ENCODE data around the gene ZDHHC20. TPM values are rescaled to one million over a fixed set of nuclear protein-coding genes. Genes with fewer than 3 reads are reported as not detected.

The ZDHHC20 gene
- polyA plus RNA-seq, 1 of the 3 experiments (the other 2 are of a cell fraction): 8.7 TPM

GRCh38 chr13:21395953-21396352 lies 63.1 kb downstream of the ZDHHC20 start:
- Histone ChIP-seq H3K9me3 (no peaks in the 10 kb centered on the region), H3K36me3 (replicated peaks in 1 of 2; ENCODE audit: control insufficient read depth in 1 of 2, insufficient read depth in 2 of 2, low read length in 1 of 2) (peaks cover 3 to 29% of the 10 kb centered on the region in 2 experiments), H3K9me2 (no peaks in the 10 kb centered on the region), H3K4me2 (no peak overlapping the region), H3K4me1 (ENCODE audit: control insufficient read depth in 1 of 2, insufficient read depth in 2 of 2, low read depth in 1 of 2, low read length in 1 of 2) (peaks cover 0 to 16% of the 10 kb centered on the region in 2 experiments; a peak in 1 of 4 replicates), H3K79me2 (ENCODE audit: insufficient read depth) (no peaks in the 10 kb centered on the region), H3F3A (replicated peaks; ENCODE audit: insufficient read depth) (peaks cover 7% of the 10 kb centered on the region), H3K4me3 (ENCODE audit: low read depth in 2 of 2, low read length in 1 of 2) (no peak overlapping the region), H2AFZ (ENCODE audit: low read depth) (no peak overlapping the region), H4K20me1 (ENCODE audit: insufficient read depth) (no peaks in the 10 kb centered on the region), H3K27me3 (ENCODE audit: insufficient read depth) (no peaks in the 10 kb centered on the region), H3K27ac (ENCODE audit: low read depth in 2 of 2, low read length in 1 of 2) (no peak overlapping the region), H3K9ac (no peak overlapping the region)
- CTCF ChIA-PET: no interaction called here
- POLR2A ChIA-PET: no interaction called here
- no peak for DNase-seq
- WGBS (ENCODE audit: low lambda C conversion rate): 89% methylated on average over 3 of the region's 3 CpGs
- TF ChIP-seq MXI1 (IDR thresholded peaks at IDR 0.05; ENCODE audit: low read depth, low read length) (no peak), YY1 (IDR thresholded peaks at IDR 0.05; ENCODE audit: low read depth) (no peak), RXRA (IDR thresholded peaks at IDR 0.05; ENCODE audit: borderline replicate concordance, low read depth) (no peak), NFIC (IDR thresholded peaks at IDR 0.05; ENCODE audit: borderline replicate concordance) (no peak), USF2 (IDR thresholded peaks at IDR 0.05; ENCODE audit: borderline replicate concordance, low read depth, low read length) (no peak), TEAD4 (IDR thresholded peaks at IDR 0.05; ENCODE audit: borderline replicate concordance, insufficient read depth) (no peak), JUND (IDR thresholded peaks at IDR 0.05) (no peak), MAX (IDR thresholded peaks at IDR 0.05; ENCODE audit: low read depth) (no peak), RAD21 (IDR thresholded peaks at IDR 0.05; ENCODE audit: low read length) (no peak), EZH2phosphoT487 (IDR thresholded peaks at IDR 0.05; ENCODE audit: borderline replicate concordance, low read depth) (no peak), ELF1 (IDR thresholded peaks at IDR 0.05) (no peak), FOXM1 (IDR thresholded peaks at IDR 0.05; ENCODE audit: low read depth) (no peak), SIN3A (IDR thresholded peaks at IDR 0.05; ENCODE audit: borderline replicate concordance, low read depth, low read length) (no peak), POLR2AphosphoS5 (IDR thresholded peaks at IDR 0.05; ENCODE audit: low read depth, low read length) (no peak), TCF12 (IDR thresholded peaks at IDR 0.05) (no peak), EP300 (IDR thresholded peaks at IDR 0.05; ENCODE audit: borderline replicate concordance in 1 of 2, low read depth in 1 of 2, low read length in 1 of 2) (no peak), SMC3 (IDR thresholded peaks at IDR 0.05; ENCODE audit: low read depth, low read length) (no peak), USF1 (IDR thresholded peaks at IDR 0.05; ENCODE audit: borderline replicate concordance, low read depth) (no peak), NRF1 (IDR thresholded peaks at IDR 0.05; ENCODE audit: low read depth, low read length) (no peak)

GRCh38 chr13:21389124-21389523 lies 70.0 kb downstream of the ZDHHC20 start:
- 94% methylated on average over 2 of the region's 2 CpGs for WGBS (ENCODE audit: low lambda C conversion rate)
- ChIA-PET CTCF (no interaction called here), POLR2A (no interaction called here)
- Histone ChIP-seq H3K9me2 (no peaks in the 10 kb centered on the region), H3K4me1 (ENCODE audit: control insufficient read depth in 1 of 2, insufficient read depth in 2 of 2, low read depth in 1 of 2, low read length in 1 of 2) (no peaks in the 10 kb centered on the region), H3K9me3 (peaks cover 9% of the 10 kb centered on the region), H3K79me2 (ENCODE audit: insufficient read depth) (no peaks in the 10 kb centered on the region), H2AFZ (ENCODE audit: low read depth) (no peak overlapping the region), H3F3A (replicated peaks; ENCODE audit: insufficient read depth) (no peaks in the 10 kb centered on the region), H3K4me3 (ENCODE audit: low read depth in 2 of 2, low read length in 1 of 2) (no peak overlapping the region), H4K20me1 (ENCODE audit: insufficient read depth) (no peaks in the 10 kb centered on the region), H3K27me3 (ENCODE audit: insufficient read depth) (no peaks in the 10 kb centered on the region), H3K4me2 (no peak overlapping the region), H3K36me3 (replicated peaks in 1 of 2; ENCODE audit: control insufficient read depth in 1 of 2, insufficient read depth in 2 of 2, low read length in 1 of 2) (peaks cover 17 to 56% of the 10 kb centered on the region in 2 experiments), H3K9ac (no peak overlapping the region), H3K27ac (ENCODE audit: low read depth in 2 of 2, low read length in 1 of 2) (no peak overlapping the region)
- DNase-seq: no peak
- TF ChIP-seq TEAD4 (IDR thresholded peaks at IDR 0.05; ENCODE audit: borderline replicate concordance, insufficient read depth) (no peak), FOSL2 (IDR thresholded peaks at IDR 0.05; ENCODE audit: borderline replicate concordance, low read depth) (no peak), NFIC (IDR thresholded peaks at IDR 0.05; ENCODE audit: borderline replicate concordance) (no peak), GATA2 (CRISPR knock-in tag; IDR thresholded peaks at IDR 0.05) (no peak), ELF1 (IDR thresholded peaks at IDR 0.05) (no peak), USF1 (IDR thresholded peaks at IDR 0.05; ENCODE audit: borderline replicate concordance, low read depth) (no peak), YY1 (IDR thresholded peaks at IDR 0.05; ENCODE audit: low read depth) (no peak), SIN3A (IDR thresholded peaks at IDR 0.05; ENCODE audit: borderline replicate concordance, low read depth, low read length) (no peak)
